Measurements from ENCODE around the gene CCDC148.
"Not testable (repeated sequence)": the region's sequence is repeated elsewhere in the genome, so short reads cannot be mapped to it uniquely, and the experiment has no call there.

CCDC148 gene

GRCh38 chr2:158481116-158481515 is 24.6 kb upstream of the CCDC148 start:
- H3K9me3 Mint-ChIP-seq, result no peaks in the 10 kb centered on the region
- no peak overlapping the region for H3K4me3 Mint-ChIP-seq
- peaks cover 11% of the 10 kb centered on the region for H3K36me3 Mint-ChIP-seq (ENCODE audit: low read depth)
- H3K27ac Mint-ChIP-seq, result no peak overlapping the region
- H3K4me1 Mint-ChIP-seq, result peaks cover 34% of the 10 kb centered on the region
- no peak for TF ChIP-seq CTCF (IDR thresholded peaks at IDR 0.05; ENCODE audit: unreplicated experiment in 3 of 3)
- no peaks in the 10 kb centered on the region for H3K27me3 Mint-ChIP-seq (ENCODE audit: low read depth)

DNA sequence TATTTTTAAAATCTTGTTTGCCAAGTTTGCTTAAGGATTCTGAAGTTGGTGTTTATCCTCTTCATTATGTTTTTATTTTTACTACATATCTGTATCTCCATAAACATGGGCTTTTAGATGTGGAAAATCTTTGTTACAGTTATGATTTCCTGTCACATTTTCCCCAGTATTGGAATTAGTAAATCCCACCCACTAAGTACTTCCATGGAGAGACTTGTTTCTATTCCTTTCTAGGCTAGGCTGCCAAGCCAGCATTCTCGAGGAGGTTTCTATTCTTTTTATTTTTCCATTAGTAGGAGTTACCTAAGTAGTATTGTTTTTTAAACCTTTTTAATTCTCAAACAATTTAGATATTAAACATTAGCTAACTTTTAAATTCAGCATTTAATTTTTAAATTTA is 22.3 kb upstream of the CCDC148 start:
- H3K4me1 Mint-ChIP-seq, result peaks cover 28% of the 10 kb centered on the region
- H3K9me3 Mint-ChIP-seq, result no peaks in the 10 kb centered on the region
- peaks cover 12% of the 10 kb centered on the region for H3K36me3 Mint-ChIP-seq (ENCODE audit: low read depth)
- no peaks in the 10 kb centered on the region for H3K27me3 Mint-ChIP-seq (ENCODE audit: low read depth)
- no peak overlapping the region for H3K4me3 Mint-ChIP-seq
- TF ChIP-seq CTCF (IDR thresholded peaks at IDR 0.05; ENCODE audit: unreplicated experiment in 3 of 3), result no peak
- H3K27ac Mint-ChIP-seq, result peak overlapping the region in 1 of 3 experiments; percentile 11

- Mint-ChIP-seq H3K4me3 (no peak overlapping the region), H3K36me3 (ENCODE audit: low read depth) (peaks cover 13% of the 10 kb centered on the region), H3K27me3 (ENCODE audit: low read depth) (no peaks in the 10 kb centered on the region), H3K27ac (peak overlapping the region in 1 of 3 experiments; percentile 11), H3K9me3 (no peaks in the 10 kb centered on the region), H3K4me1 (peaks cover 28% of the 10 kb centered on the region)
- TF ChIP-seq CTCF (IDR thresholded peaks at IDR 0.05; ENCODE audit: unreplicated experiment in 3 of 3), result no peak
These were observed 21.7 kb upstream of the CCDC148 start for GRCh38 chr2:158478237-158478636.

DNA sequence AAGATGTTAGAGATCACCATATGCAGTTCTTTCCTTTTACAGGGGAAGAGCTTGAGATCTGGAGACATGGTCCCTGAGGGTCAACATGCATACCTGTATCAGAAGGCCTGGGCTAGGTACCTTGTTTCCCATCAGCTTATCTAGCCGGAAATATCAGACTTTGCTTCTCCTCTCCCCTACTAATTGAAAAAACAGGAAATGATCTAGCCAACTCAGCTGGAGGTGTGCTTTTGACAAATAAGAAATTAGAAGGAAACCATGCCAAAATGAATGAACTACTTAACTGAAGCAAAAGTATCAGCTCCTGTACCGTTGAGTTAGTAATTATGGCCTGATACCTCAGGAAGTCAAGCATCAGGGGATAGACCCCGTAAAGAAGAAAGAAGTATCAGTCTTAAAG is 20.6 kb upstream of the CCDC148 start:
- Mint-ChIP-seq H3K9me3 (no peaks in the 10 kb centered on the region), H3K27me3 (ENCODE audit: low read depth) (no peaks in the 10 kb centered on the region), H3K4me1 (peaks cover 26% of the 10 kb centered on the region), H3K36me3 (ENCODE audit: low read depth) (peaks cover 18% of the 10 kb centered on the region), H3K27ac (no peak overlapping the region), H3K4me3 (no peak overlapping the region)
- no peak for TF ChIP-seq CTCF (IDR thresholded peaks at IDR 0.05; ENCODE audit: unreplicated experiment in 3 of 3)

DNA sequence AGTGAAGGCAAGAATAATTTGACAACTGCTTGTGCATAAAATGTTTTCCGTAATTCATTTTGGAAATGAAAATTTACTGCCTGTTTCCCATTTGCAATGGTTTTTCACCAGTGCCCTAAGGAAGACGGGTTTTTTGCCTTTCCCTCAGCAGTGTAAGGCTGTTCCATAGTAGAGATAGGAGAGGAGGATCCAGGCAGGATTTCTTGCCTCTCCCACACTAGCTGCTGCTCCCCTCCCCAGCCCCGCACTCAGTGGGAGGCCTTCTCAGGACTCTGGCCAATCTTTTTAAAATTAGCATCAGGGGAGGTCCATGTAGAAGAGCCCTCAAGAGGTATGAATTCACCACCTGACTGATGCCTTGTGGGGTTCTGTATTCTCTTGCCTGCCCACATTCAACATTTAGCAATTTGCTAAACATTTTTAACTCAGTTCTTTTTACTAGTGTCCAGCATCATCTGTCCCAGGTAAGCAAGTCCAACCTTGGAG is 18.0 kb upstream of the CCDC148 start:
- peaks cover 38% of the 10 kb centered on the region for H3K36me3 Mint-ChIP-seq (ENCODE audit: low read depth)
- H3K4me3 Mint-ChIP-seq; H3K27ac Mint-ChIP-seq; H3K27me3 Mint-ChIP-seq (ENCODE audit: low read depth); H3K9me3 Mint-ChIP-seq: not testable (repeated sequence)
- peaks cover 22% of the 10 kb centered on the region for H3K4me1 Mint-ChIP-seq

GRCh38 chr2:158473719-158474392 is 17.3 kb upstream of the CCDC148 start:
- H3K4me1 Mint-ChIP-seq, result peaks cover 22% of the 10 kb centered on the region
- no peaks in the 10 kb centered on the region for H3K27me3 Mint-ChIP-seq (ENCODE audit: low read depth)
- H3K36me3 Mint-ChIP-seq (ENCODE audit: low read depth), result peaks cover 42% of the 10 kb centered on the region
- H3K27ac Mint-ChIP-seq, result no peak overlapping the region
- H3K4me3 Mint-ChIP-seq, result no peak overlapping the region
- TF ChIP-seq CTCF (IDR thresholded peaks at IDR 0.05; ENCODE audit: unreplicated experiment in 3 of 3), result peak in 2 of 3 experiments; percentile 19 to 23
- H3K9me3 Mint-ChIP-seq, result peaks cover 2% of the 10 kb centered on the region

GRCh38 chr2:158473300-158473699 is 16.7 kb upstream of the CCDC148 start:
- H3K4me3 Mint-ChIP-seq; H3K27me3 Mint-ChIP-seq (ENCODE audit: low read depth); H3K9me3 Mint-ChIP-seq; H3K27ac Mint-ChIP-seq: not testable (repeated sequence)
- Mint-ChIP-seq H3K4me1 (peaks cover 18% of the 10 kb centered on the region), H3K36me3 (ENCODE audit: low read depth) (peaks cover 42% of the 10 kb centered on the region)

DNA sequence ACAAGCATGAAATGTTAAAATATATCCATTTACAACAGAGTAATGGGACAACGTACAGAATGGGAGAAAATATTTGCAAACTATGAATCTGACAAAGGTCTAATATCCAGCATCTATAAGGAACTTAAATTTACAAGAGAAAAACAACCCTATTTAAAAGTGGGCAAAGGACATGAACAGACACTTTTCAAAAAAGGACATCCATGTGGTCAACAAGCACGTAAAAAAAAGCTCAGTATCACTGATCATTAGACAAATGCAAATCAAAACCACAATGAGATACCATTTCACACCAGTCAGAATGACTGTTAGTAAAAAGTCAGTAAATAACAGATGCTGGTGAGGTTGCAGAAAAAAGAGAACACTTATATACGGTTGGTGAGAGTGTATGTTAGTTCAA is 16.3 kb upstream of the CCDC148 start:
- H3K9me3 Mint-ChIP-seq; H3K27me3 Mint-ChIP-seq (ENCODE audit: low read depth); H3K27ac Mint-ChIP-seq; H3K4me3 Mint-ChIP-seq: not testable (repeated sequence)
- peaks cover 16% of the 10 kb centered on the region for H3K4me1 Mint-ChIP-seq
- H3K36me3 Mint-ChIP-seq (ENCODE audit: low read depth), result peaks cover 42% of the 10 kb centered on the region

All from nephron (organoid).